Measurements from ENCODE around the gene SPRR2E.
"Not testable (repeated sequence)": the region's sequence is repeated elsewhere in the genome, so short reads cannot be mapped to it uniquely, and the experiment has no call there.

SPRR2E gene

DNA sequence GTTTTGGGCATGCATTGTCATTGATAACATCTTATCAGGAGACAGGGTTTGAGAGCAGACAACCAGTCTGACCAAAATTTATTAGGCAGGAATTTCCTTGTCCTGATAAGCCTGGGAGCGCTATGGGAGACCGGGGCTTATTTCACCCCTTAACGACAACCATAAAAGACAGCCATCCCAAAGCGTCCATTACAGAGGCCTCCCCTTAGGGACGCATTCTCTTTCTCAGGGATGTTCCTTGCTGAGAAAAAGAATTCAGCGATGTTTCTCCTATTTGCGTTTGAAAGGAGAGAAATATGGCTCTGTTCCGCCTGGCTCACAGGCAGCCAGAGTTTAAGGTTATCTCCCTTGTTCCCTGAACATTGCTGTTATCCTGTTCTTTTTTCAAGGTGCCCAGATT is 29.5 kb upstream of the SPRR2E start:
- not testable (repeated sequence) for H4K8ac ChIP-seq (ENCODE audit: low read depth, low read length); H3K18ac ChIP-seq (ENCODE audit: low read length); H2AFZ ChIP-seq (ENCODE audit: low read length); H2AK5ac ChIP-seq (ENCODE audit: low read depth, low read length); H3K79me1 ChIP-seq (ENCODE audit: low read depth, low read length); H3K9ac ChIP-seq (ENCODE audit: low read depth, low read length, poor library complexity); H3K4me2 ChIP-seq (ENCODE audit: insufficient read depth, low read length, poor library complexity, severe bottlenecking); H2BK12ac ChIP-seq (ENCODE audit: low read length); H2BK5ac ChIP-seq (ENCODE audit: low read length); H3K4me3 ChIP-seq (ENCODE audit: low read length in 2 of 2); H3K4ac ChIP-seq (ENCODE audit: low read length); DNase-seq (ENCODE audit: low spot score); H2BK15ac ChIP-seq (ENCODE audit: low read length); H3K27ac ChIP-seq (replicated peaks; ENCODE audit: low read length); H3K14ac ChIP-seq (ENCODE audit: low read length); H3K36me3 ChIP-seq (replicated peaks in 1 of 2; ENCODE audit: control insufficient read depth in 2 of 2, insufficient read depth in 2 of 2, low read length in 2 of 2); H3K23ac ChIP-seq (ENCODE audit: low read depth, low read length, poor library complexity); H3K27me3 ChIP-seq (ENCODE audit: control insufficient read depth in 3 of 3, insufficient read depth in 3 of 3, low read depth in 1 of 3, low read length in 3 of 3); H3K4me1 ChIP-seq (ENCODE audit: control insufficient read depth in 2 of 2, insufficient read depth in 1 of 2, low read depth in 1 of 2, low read length in 2 of 2); H2BK120ac ChIP-seq (ENCODE audit: low read depth, low read length); H4K91ac ChIP-seq (ENCODE audit: low read depth, low read length, poor library complexity); H3K9me3 ChIP-seq (replicated peaks in 1 of 2; ENCODE audit: control insufficient read depth in 2 of 2, insufficient read depth in 1 of 2, low read depth in 1 of 2, low read length in 2 of 2)
- WGBS, 2 donors (ENCODE audit: extremely low coverage in 2 of 2, insufficient read length in 2 of 2, insufficient replicate concordance in 1 of 2), result no CpG with 5 or more reads among the region's 8 CpGs

DNA sequence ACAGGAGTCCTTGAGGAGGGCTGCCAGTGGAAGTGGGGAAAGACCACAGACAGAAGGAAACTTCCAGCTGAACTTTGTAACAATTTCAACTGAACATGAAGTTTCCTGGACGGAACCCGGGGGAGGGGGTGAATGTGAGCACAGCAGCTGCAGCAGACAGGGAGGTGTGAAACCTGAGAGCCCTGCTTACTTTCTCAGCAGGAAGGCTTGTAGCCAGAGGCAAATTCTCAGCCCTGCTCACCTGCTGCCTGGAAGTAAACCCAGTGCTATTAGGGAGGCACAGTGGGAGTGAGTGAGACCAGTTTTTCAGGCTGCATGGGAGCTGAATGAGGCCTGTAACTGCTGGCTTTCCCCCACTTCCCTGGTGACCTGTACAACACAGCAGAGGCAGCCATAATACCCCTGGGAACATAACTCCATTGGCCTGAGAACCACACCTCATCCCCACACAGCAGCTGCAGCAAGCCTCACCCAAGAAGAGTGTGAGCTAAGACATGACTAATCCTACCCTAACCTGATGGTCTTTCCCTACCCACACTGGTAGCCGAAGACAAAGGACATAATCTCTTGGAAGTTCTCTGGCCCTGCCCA is 28.6 kb upstream of the SPRR2E start:
- peak; percentile 12 for DNase-seq (ENCODE audit: low spot score)

DNA sequence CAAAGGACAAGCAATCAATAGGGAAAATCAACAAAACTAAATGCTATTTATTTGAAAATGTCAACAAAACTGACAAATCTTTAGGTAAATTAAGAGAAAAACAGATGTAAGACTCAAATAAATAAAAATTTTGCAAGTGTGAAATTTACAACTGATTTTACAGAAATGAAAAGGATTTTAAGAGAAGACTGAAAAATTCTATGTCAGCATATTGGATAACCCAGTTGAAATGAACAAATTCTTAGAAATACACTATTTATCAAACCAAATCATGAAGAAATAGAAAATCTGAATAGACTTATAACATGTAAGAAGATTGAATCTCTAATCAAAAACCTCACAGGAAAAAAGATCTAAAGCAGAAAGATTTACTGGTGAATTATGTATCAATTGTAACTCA is 26.6 kb upstream of the SPRR2E start:
- Histone ChIP-seq H3K27me3 (ENCODE audit: control insufficient read depth in 3 of 3, insufficient read depth in 3 of 3, low read depth in 1 of 3, low read length in 3 of 3) (no peaks in the 10 kb centered on the region), H3K23ac (ENCODE audit: low read depth, low read length, poor library complexity) (no peak overlapping the region), H3K4me1 (ENCODE audit: control insufficient read depth in 2 of 2, insufficient read depth in 1 of 2, low read depth in 1 of 2, low read length in 2 of 2) (peaks cover 0 to 5% of the 10 kb centered on the region in 2 donors), H2BK120ac (ENCODE audit: low read depth, low read length) (no peak overlapping the region), H2AK5ac (ENCODE audit: low read depth, low read length) (no peak overlapping the region), H3K14ac (ENCODE audit: low read length) (no peak overlapping the region), H3K4me2 (ENCODE audit: insufficient read depth, low read length, poor library complexity, severe bottlenecking) (no peak overlapping the region), H4K91ac (ENCODE audit: low read depth, low read length, poor library complexity) (no peak overlapping the region), H3K9me3 (replicated peaks in 1 of 2; ENCODE audit: control insufficient read depth in 2 of 2, insufficient read depth in 1 of 2, low read depth in 1 of 2, low read length in 2 of 2) (peaks cover 0 to 2% of the 10 kb centered on the region in 2 donors), H3K4ac (ENCODE audit: low read length) (no peak overlapping the region), H2BK12ac (ENCODE audit: low read length) (no peak overlapping the region), H3K79me1 (ENCODE audit: low read depth, low read length) (no peaks in the 10 kb centered on the region), H3K27ac (replicated peaks; ENCODE audit: low read length) (no peak overlapping the region), H4K8ac (ENCODE audit: low read depth, low read length) (no peak overlapping the region), H3K18ac (ENCODE audit: low read length) (no peak overlapping the region), H3K4me3 (ENCODE audit: low read length in 2 of 2) (no peak overlapping the region), H2BK15ac (ENCODE audit: low read length) (no peak overlapping the region), H3K9ac (ENCODE audit: low read depth, low read length, poor library complexity) (no peak overlapping the region), H3K36me3 (replicated peaks in 1 of 2; ENCODE audit: control insufficient read depth in 2 of 2, insufficient read depth in 2 of 2, low read length in 2 of 2) (no peaks in the 10 kb centered on the region), H2AFZ (ENCODE audit: low read length) (no peak overlapping the region), H2BK5ac (ENCODE audit: low read length) (no peak overlapping the region)
- no peak for DNase-seq (ENCODE audit: low spot score)

More for the DNA sequence above, 28.6 kb upstream of the SPRR2E start:
- Histone ChIP-seq H2BK5ac (ENCODE audit: low read length) (no peak overlapping the region), H3K36me3 (replicated peaks in 1 of 2; ENCODE audit: control insufficient read depth in 2 of 2, insufficient read depth in 2 of 2, low read length in 2 of 2) (no peaks in the 10 kb centered on the region), H3K23ac (ENCODE audit: low read depth, low read length, poor library complexity) (no peak overlapping the region), H3K18ac (ENCODE audit: low read length) (peak overlapping the region; percentile 77), H3K79me1 (ENCODE audit: low read depth, low read length) (no peaks in the 10 kb centered on the region), H3K27ac (replicated peaks; ENCODE audit: low read length) (peak overlapping the region; percentile 67), H3K14ac (ENCODE audit: low read length) (no peak overlapping the region), H3K4me3 (ENCODE audit: low read length in 2 of 2) (no peak overlapping the region), H3K9ac (ENCODE audit: low read depth, low read length, poor library complexity) (no peak overlapping the region), H3K4me1 (ENCODE audit: control insufficient read depth in 2 of 2, insufficient read depth in 1 of 2, low read depth in 1 of 2, low read length in 2 of 2) (peaks cover 0 to 5% of the 10 kb centered on the region in 2 donors), H3K27me3 (ENCODE audit: control insufficient read depth in 3 of 3, insufficient read depth in 3 of 3, low read depth in 1 of 3, low read length in 3 of 3) (no peaks in the 10 kb centered on the region), H3K4me2 (ENCODE audit: insufficient read depth, low read length, poor library complexity, severe bottlenecking) (peak overlapping the region; percentile 37), H2AFZ (ENCODE audit: low read length) (no peak overlapping the region), H3K9me3 (replicated peaks in 1 of 2; ENCODE audit: control insufficient read depth in 2 of 2, insufficient read depth in 1 of 2, low read depth in 1 of 2, low read length in 2 of 2) (peaks cover 0 to 2% of the 10 kb centered on the region in 2 donors), H3K4ac (ENCODE audit: low read length) (no peak overlapping the region), H4K8ac (ENCODE audit: low read depth, low read length) (no peak overlapping the region), H2AK5ac (ENCODE audit: low read depth, low read length) (no peak overlapping the region), H2BK120ac (ENCODE audit: low read depth, low read length) (no peak overlapping the region), H4K91ac (ENCODE audit: low read depth, low read length, poor library complexity) (no peak overlapping the region), H2BK15ac (ENCODE audit: low read length) (no peak overlapping the region), H2BK12ac (ENCODE audit: low read length) (no peak overlapping the region)
- WGBS, 2 donors (ENCODE audit: extremely low coverage in 2 of 2, insufficient read length in 2 of 2, insufficient replicate concordance in 1 of 2), result no CpG with 5 or more reads among the region's 3 CpGs

DNA sequence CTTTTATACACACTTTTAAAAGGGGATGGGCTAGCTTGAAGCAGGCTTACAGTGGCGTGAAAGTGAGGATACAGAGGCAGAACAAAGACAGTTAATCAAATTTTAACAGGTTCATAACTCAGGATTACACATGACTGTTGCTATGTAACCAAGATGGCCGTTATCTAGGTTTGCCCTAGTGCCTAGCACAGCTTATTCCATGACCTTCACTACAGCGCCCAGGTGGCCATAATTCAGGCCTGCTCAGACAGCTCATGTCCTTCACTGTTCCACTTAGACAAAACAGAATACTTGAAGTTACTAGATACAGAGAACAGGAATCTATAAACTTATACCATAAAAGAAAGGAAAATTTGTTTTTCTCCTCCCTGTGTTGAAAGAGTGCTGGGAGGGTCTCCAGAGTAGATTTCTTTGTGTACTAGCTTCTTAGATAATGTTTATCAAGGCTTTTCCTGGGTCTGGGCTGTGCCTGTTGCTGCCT is 25.2 kb upstream of the SPRR2E start:
- no peak overlapping the region for H2AK5ac ChIP-seq (ENCODE audit: low read depth, low read length)
- H3K9me3 ChIP-seq (replicated peaks in 1 of 2; ENCODE audit: control insufficient read depth in 2 of 2, insufficient read depth in 1 of 2, low read depth in 1 of 2, low read length in 2 of 2), result peaks cover 0 to 2% of the 10 kb centered on the region in 2 donors
- no peak for DNase-seq (ENCODE audit: low spot score)
- no peak overlapping the region for H2BK5ac ChIP-seq (ENCODE audit: low read length)
- no peak overlapping the region for H3K9ac ChIP-seq (ENCODE audit: low read depth, low read length, poor library complexity)
- no peaks in the 10 kb centered on the region for H3K36me3 ChIP-seq (replicated peaks in 1 of 2; ENCODE audit: control insufficient read depth in 2 of 2, insufficient read depth in 2 of 2, low read length in 2 of 2)
- H3K14ac ChIP-seq (ENCODE audit: low read length), result no peak overlapping the region
- H2BK12ac ChIP-seq (ENCODE audit: low read length), result no peak overlapping the region
- no peak overlapping the region for H2BK15ac ChIP-seq (ENCODE audit: low read length)
- WGBS, 2 donors (ENCODE audit: extremely low coverage in 2 of 2, insufficient read length in 2 of 2, insufficient replicate concordance in 1 of 2), result no CpG with 5 or more reads among the region's 3 CpGs
- H3K4me1 ChIP-seq (ENCODE audit: control insufficient read depth in 2 of 2, insufficient read depth in 1 of 2, low read depth in 1 of 2, low read length in 2 of 2), result peaks cover 0 to 5% of the 10 kb centered on the region in 2 donors
- no peaks in the 10 kb centered on the region for H3K79me1 ChIP-seq (ENCODE audit: low read depth, low read length)
- H3K4me3 ChIP-seq (ENCODE audit: low read length in 2 of 2), result no peak overlapping the region
- H4K91ac ChIP-seq (ENCODE audit: low read depth, low read length, poor library complexity), result no peak overlapping the region
- no peak overlapping the region for H2BK120ac ChIP-seq (ENCODE audit: low read depth, low read length)
- no peak overlapping the region for H3K23ac ChIP-seq (ENCODE audit: low read depth, low read length, poor library complexity)
- H3K4ac ChIP-seq (ENCODE audit: low read length), result no peak overlapping the region
- no peak overlapping the region for H4K8ac ChIP-seq (ENCODE audit: low read depth, low read length)
- H3K27me3 ChIP-seq (ENCODE audit: control insufficient read depth in 3 of 3, insufficient read depth in 3 of 3, low read depth in 1 of 3, low read length in 3 of 3), result peaks cover 0 to 5% (median 0%) of the 10 kb centered on the region in 3 experiments
- H3K18ac ChIP-seq (ENCODE audit: low read length), result no peak overlapping the region
- H3K27ac ChIP-seq (replicated peaks; ENCODE audit: low read length), result no peak overlapping the region
- no peak overlapping the region for H3K4me2 ChIP-seq (ENCODE audit: insufficient read depth, low read length, poor library complexity, severe bottlenecking)
- H2AFZ ChIP-seq (ENCODE audit: low read length), result peak overlapping the region; percentile 29

All from neuronal stem cell (in vitro differentiated cells).